Measurements from ENCODE around the gene RRP15.

DNA sequence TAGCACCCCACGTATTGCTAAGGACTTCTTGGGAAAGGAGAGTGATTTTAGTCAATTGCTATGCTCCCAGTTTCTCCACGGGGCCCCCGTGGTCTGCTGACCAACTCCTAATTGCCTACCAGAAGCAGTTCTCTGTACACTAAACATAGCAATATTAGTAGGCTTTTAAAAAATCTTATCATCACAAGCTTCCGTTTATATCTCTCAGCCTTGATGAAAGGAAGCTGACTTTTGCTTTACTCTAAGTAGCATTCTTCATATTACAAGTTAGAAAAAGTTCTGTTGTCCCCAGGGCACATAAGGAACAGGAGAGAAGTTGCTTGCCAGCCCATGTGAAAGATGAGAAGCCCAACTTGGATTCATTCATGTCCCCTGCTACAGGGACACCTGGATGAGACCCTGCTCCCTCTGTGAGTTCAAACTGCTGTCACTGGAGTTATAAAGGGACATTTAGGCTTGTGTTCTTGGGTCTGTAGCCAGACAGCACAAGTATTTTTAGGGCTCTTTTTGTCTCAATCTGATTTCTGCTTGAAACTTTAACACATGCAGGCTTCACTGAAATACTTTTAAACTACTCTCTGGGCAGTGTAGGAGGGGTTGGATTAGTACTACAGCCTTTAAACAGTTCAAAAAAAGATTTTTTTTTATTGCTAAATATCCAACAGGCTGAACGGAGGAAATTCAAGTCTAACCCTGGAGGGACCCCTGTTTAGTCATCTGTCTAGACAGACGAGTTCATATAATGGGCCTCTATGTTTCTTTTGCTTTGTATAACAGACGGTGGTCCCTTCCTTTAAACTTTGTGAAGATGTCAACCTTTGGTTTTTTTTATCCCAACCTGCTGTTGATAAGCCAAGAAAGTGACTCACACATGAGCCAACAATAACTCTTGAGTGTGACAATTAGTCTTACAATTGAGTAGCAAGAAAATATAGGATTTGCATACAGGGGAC is 89.6 kb downstream of the RRP15 start:
- TF ChIP-seq, protein P1, sequence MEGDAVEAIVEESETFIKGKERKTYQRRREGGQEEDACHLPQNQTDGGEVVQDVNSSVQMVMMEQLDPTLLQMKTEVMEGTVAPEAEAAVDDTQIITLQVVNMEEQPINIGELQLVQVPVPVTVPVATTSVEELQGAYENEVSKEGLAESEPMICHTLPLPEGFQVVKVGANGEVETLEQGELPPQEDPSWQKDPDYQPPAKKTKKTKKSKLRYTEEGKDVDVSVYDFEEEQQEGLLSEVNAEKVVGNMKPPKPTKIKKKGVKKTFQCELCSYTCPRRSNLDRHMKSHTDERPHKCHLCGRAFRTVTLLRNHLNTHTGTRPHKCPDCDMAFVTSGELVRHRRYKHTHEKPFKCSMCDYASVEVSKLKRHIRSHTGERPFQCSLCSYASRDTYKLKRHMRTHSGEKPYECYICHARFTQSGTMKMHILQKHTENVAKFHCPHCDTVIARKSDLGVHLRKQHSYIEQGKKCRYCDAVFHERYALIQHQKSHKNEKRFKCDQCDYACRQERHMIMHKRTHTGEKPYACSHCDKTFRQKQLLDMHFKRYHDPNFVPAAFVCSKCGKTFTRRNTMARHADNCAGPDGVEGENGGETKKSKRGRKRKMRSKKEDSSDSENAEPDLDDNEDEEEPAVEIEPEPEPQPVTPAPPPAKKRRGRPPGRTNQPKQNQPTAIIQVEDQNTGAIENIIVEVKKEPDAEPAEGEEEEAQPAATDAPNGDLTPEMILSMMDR (IDR thresholded peaks at IDR 0.05 in 8 of 11, conservative IDR thresholded peaks at IDR 0.05 in 3 of 11) = no peak
- TF ChIP-seq POLR2A (IDR thresholded peaks at IDR 0.05) (no peak), POLR2AphosphoS5 (IDR thresholded peaks at IDR 0.05) (no peak)
